Ovary (tissue), 3 donors: ENCODE results near the gene C2orf72.

ENCODE experiments used
- EP300 ChIP-seq: sonication (generic); formaldehyde crosslinking; IDR thresholded peaks from one replicate; pipeline ENCODE4 v1.6.1; 2017; ENCODE audit warnings: antibody characterized with exemption
- POLR2A ChIP-seq: fragments of 450-650 bp; IDR thresholded peaks from one replicate; pipeline ENCODE4 v1.6.1; 2017; ENCODE audit warnings: antibody characterized with exemption, mild to moderate bottlenecking, moderate library complexity
- TF ChIP-seq, protein P1 (sequence below), 3 donors: fragments of 450-650 bp in 2 of 3; fragments of 200-600 bp in 1 of 3; IDR thresholded peaks; one replicate each; pipeline versions ENCODE4 v1.5.1 to v1.8.0; 2016 to 2022; ENCODE audit warnings: antibody characterized with exemption in 3 of 3, mild to moderate bottlenecking in 1 of 3
- donor health status: DM: no; HTN: no; CAD: no.

DNA sequence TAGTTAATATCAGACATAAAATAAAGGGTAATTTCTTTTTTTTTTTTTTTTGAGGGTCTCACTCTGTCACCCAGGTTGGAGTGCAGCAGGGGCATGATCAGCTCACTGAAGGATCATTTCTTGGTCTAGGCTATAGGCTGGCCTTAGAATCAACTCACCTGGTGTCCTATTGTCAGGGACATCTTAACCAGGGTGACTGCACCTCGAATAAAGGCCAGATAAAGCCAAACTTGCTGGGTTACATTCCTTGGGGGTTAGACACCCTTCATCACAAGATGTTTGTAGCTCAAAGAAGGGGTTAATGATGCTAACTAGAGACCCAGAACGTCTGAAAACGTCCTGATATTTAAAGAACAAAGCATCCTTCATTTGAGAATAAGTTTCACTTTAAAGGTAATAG is 23.5 kb upstream of the C2orf72 start:
- TF ChIP-seq, protein P1, sequence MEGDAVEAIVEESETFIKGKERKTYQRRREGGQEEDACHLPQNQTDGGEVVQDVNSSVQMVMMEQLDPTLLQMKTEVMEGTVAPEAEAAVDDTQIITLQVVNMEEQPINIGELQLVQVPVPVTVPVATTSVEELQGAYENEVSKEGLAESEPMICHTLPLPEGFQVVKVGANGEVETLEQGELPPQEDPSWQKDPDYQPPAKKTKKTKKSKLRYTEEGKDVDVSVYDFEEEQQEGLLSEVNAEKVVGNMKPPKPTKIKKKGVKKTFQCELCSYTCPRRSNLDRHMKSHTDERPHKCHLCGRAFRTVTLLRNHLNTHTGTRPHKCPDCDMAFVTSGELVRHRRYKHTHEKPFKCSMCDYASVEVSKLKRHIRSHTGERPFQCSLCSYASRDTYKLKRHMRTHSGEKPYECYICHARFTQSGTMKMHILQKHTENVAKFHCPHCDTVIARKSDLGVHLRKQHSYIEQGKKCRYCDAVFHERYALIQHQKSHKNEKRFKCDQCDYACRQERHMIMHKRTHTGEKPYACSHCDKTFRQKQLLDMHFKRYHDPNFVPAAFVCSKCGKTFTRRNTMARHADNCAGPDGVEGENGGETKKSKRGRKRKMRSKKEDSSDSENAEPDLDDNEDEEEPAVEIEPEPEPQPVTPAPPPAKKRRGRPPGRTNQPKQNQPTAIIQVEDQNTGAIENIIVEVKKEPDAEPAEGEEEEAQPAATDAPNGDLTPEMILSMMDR (IDR thresholded peaks at IDR 0.05) = no peak
- no peak for TF ChIP-seq EP300
- TF ChIP-seq POLR2A = no peak
